K562 (cell line): ENCODE measurements around the gene CDS1.

Experiments used
- CTCF ChIP-seq, 3 experiments: IDR thresholded peaks in 2 of 3; conservative IDR thresholded peaks in 1 of 3; 2 replicates each; pipeline ENCODE4 v1.5.1; 2011 to 2012; ENCODE audit warnings: low read length in 3 of 3, mild to moderate bottlenecking in 3 of 3, control low read depth in 2 of 3, improper control_type of control experiment in 1 of 3, inconsistent platforms in 1 of 3, low read depth in 1 of 3, mixed read lengths in 1 of 3, moderate library complexity in 1 of 3; ENCODE audit not compliant: insufficient read depth in 2 of 3
- KAT7 ChIP-seq: sonication (generic); formaldehyde crosslinking; IDR thresholded peaks from 2 replicates; pipeline ENCODE4 v1.8.0; 2022; ENCODE audit warnings: missing genetic modification reagents, mild to moderate bottlenecking, borderline replicate concordance
- KLF1 ChIP-seq: fragments of 450-650 bp; IDR thresholded peaks from 2 replicates; pipeline ENCODE4 v1.6.1; 2016; ENCODE audit warnings: missing genetic modification characterization, missing compliant biosample characterization
- KLF10 ChIP-seq: fragments of 250-450 bp; sonication (Bioruptor Pico); IDR thresholded peaks from 2 replicates; pipeline ENCODE4 v1.6.1; 2021; ENCODE audit warnings: matching md5 sums
- POLR2A ChIP-seq: fragments of 450-650 bp; conservative IDR thresholded peaks from 2 replicates; pipeline ENCODE4 v1.6.1; 2016
- TOE1 ChIP-seq, 2 experiments: fragments of 450-650 bp in 1 of 2; sonication (generic) in 1 of 2; formaldehyde crosslinking in 1 of 2; IDR thresholded peaks; 2 replicates each; pipeline versions ENCODE4 v1.7.1 to v1.8.0; 2016 to 2022; ENCODE audit warnings: borderline replicate concordance in 2 of 2, mild to moderate bottlenecking in 2 of 2, antibody characterized with exemption in 1 of 2, inconsistent platforms in 1 of 2, low read depth in 1 of 2, missing genetic modification reagents in 1 of 2, moderate library complexity in 1 of 2
- ZNF518B ChIP-seq: fragments of 250-450 bp; sonication (Bioruptor Pico); IDR thresholded peaks from 2 replicates; pipeline ENCODE4 v1.5.0; 2021; ENCODE audit warnings: mild to moderate bottlenecking, moderate library complexity

DNA sequence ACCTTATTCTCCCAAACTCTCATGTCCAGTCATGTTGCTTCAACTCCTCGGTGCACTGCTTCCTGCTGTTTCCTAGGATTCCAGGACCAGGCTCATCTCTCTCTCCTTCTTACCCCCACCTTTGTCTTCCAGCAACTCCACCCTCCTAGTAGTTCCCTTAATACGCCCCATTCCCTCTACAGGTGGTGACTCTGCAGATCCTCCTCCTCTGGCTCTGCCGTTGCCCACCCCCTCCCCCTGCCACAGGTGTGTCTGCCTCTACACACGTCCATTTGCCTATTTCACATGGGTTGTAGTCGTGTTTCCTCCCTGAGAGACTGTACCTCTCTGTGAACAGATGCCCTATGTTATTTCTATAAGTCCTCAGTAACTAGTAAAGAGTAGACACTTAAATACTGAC is 32.4 kb downstream of the CDS1 start:
- no peak for TF ChIP-seq TOE1 (IDR thresholded peaks at IDR 0.05; ENCODE audit: borderline replicate concordance)
- TF ChIP-seq TOE1 (CRISPR knock-in tag; IDR thresholded peaks at IDR 0.05; ENCODE audit: borderline replicate concordance, low read depth), result no peak
- no peak for TF ChIP-seq KLF1 (tag)
- no peak for TF ChIP-seq KLF10 (CRISPR knock-in tag)
- TF ChIP-seq KAT7 (CRISPR knock-in tag), result no peak
- no peak for TF ChIP-seq POLR2A
- no peak for TF ChIP-seq ZNF518B (CRISPR knock-in tag)
- no peak for TF ChIP-seq CTCF (IDR thresholded peaks at IDR 0.05 in 2 of 3, conservative IDR thresholded peaks at IDR 0.05 in 1 of 3; ENCODE audit: insufficient read depth in 2 of 3, low read depth in 1 of 3, low read length in 3 of 3)
